Measurements from ENCODE around the gene KXD1.

The KXD1 gene

GRCh38 chr19:18616023-18616422, 58.4 kb downstream of the KXD1 start:
- DNase-seq (ENCODE audit: low spot score) = no peak

GRCh38 chr19:18617562-18617961, 59.9 kb downstream of the KXD1 start:
- DNase-seq (ENCODE audit: low spot score) = no peak

- DNase-seq (ENCODE audit: low spot score) = no peak
Measured at GRCh38 chr19:18618236-18618635, 60.6 kb downstream of the KXD1 start.
